ENCODE results near the gene ANKRD27. TPM values are rescaled to one million over a fixed set of nuclear protein-coding genes. Genes with fewer than 3 reads are reported as not detected.
"Not testable (repeated sequence)": the region's sequence is repeated elsewhere in the genome, so short reads cannot be mapped to it uniquely, and the experiment has no call there.

Gene ANKRD27
- total RNA-seq, 1 experiment from 2014 or later: 35.4 TPM

DNA sequence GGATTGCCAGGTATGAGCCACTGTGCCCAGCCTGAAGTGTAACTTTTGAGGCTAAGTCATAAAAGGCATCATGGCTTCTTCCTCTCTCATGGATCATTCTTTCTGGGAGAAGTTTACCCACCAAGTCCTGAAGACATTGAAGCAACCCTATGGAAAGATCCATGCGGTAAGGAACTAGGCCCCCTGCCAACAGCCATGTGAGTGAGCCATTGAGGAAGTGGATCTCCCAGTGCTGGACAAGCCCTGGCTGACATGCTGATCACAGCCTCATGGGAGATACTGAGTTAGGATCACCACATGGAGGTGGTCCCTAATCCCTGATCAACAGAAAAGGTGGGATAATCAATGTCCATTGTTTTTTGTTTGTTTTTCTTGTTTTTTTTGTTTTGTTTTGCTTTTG lies 13.3 kb upstream of the ANKRD27 start:
- no peak for DNase-seq (ENCODE audit: low read depth)

- no peak for DNase-seq (ENCODE audit: low read depth)
These were observed 12.7 kb upstream of the ANKRD27 start for GRCh38 chr19:32687681-32688080.

- DNase-seq (ENCODE audit: low read depth): no peak
These were observed 12.0 kb upstream of the ANKRD27 start for GRCh38 chr19:32686847-32687475.

DNA sequence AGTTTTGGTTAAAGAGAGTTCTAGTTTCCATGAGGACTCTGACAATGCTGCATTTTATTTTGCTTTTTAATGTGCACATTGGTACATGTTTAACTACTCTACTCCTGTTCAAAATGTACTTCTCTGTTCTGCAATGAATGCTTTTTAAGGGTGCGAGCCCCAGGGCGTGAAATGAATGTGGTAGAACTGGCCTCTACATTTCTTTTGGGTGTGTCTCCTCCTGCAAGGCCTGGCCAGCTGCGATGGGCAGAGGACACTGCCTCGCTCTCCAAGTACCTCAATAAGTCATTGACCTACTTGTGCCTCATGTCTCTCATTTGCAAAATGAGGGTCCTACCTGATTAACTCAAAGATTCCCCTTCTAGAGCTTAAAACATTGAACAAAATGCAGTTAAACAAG lies 7.3 kb upstream of the ANKRD27 start:
- DNase-seq (ENCODE audit: low read depth): no peak

- DNase-seq (ENCODE audit: low read depth): no peak
These were observed 6.0 kb upstream of the ANKRD27 start for GRCh38 chr19:32680986-32681385.

GRCh38 chr19:32677657-32678056 lies 2.7 kb upstream of the ANKRD27 start:
- DNase-seq (ENCODE audit: low read depth): no peak

DNA sequence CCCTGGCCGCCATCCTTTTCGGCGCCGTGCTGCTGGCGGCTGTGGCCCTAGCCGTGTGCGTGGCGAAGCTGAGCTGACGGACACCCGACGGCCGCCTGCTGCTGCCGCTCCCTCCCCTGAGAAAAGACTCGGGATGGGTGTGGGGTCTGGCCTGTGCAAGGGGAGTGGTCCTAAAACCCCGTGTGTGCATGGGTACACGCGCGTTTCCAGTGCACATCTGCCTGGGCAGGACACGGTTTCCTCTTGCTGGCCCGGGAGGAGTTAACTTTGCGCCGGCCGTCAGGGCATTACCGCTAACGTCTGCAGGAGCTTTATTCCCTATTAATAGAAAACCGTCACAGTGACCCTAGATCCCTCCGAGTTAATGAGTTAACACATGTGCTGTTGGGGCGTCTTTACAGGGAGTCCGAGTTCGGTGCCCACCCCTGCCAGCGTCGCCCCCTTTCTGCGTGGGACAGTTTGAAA lies 1.9 kb upstream of the ANKRD27 start:
- no peak for DNase-seq (ENCODE audit: low read depth)

GRCh38 chr19:32676186-32676894 lies 1.4 kb upstream of the ANKRD27 start:
- no peak for DNase-seq (ENCODE audit: low read depth)

- DNase-seq (ENCODE audit: low read depth): peak; percentile 77
These were observed 773 bp upstream of the ANKRD27 start, which contains the start of gene RGS9BP for GRCh38 chr19:32675720-32676185. RGS9BP (plus strand) TSS chr19:32675848; CDS start chr19:32676264, 416 bp downstream.

- no peak for DNase-seq (ENCODE audit: low read depth)
These were observed 638 bp downstream of the ANKRD27 start for GRCh38 chr19:32674153-32674930.

DNA sequence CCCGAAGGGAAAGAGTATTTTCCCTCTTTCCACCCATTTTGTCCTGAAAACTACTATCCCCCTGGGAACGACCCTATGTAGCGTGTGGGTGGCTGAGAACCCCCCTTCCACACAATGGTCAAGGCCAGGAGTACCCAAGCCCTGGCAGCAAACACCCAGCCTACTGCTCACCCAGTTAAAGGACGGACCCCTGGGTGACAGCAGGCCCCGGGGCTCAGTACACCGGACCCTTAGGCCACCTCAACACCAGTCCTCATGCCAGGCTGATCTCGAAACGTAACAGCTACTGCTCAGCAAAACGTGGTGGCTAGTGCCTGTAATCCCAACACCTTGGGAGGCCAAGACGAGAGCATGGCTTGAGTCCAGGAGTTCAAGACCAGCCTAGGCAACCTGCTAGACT lies 1.4 kb downstream of the ANKRD27 start:
- DNase-seq (ENCODE audit: low read depth): no peak

- DNase-seq (ENCODE audit: low read depth): no peak
These were observed 2.1 kb downstream of the ANKRD27 start for GRCh38 chr19:32672841-32673240.

DNA sequence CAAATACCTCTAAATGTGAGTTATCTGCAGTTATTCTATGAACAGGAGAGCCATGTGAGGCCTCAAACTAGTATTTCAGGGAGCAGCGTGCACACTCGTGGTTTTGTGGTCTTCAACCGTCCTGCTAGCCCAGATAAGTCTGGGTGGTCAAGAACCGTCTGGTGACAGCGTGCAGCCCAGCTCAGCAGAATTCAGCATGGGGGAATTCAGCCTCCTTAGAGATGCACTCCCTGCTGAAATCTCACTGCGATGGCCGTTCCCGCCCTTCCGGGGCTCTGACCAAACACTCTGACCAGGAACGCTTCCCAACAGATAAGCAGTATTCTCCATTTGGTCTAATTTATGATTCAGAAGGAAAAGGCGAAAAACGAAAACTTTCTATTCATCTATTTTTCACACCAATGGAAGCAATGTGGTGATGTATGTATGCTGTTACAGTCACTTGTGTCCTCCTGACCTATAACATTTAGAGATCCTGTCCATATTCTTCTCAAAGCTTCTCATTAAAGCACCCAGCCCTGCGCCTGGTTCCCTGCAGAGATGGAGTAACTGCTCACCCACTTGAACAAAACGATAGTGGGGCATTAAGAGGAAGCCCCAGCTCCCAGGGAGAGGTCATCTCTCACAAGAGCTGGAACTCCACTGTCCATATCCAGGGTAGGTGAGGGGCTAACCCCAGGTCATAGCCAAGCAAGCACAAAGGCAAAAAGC lies 2.9 kb downstream of the ANKRD27 start:
- DNase-seq (ENCODE audit: low read depth): no peak

DNA sequence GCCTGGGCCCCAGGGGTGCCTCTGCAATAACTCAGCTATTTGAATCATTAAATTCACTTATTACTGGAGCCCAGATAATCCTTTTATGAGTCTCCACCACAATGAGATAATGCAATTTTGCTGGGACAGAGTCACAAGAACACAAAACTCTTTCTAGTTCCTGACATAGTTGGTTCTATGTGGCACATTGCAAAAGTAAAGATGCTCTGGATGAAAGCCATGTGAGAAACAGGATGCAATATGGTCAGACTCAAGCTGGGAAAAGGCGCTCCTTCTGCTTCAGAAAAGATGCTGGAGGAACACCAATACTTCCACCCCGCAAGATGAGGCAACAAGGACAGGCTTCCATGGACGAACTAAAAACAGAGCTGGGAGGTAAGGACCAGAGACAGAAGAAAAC lies 5.7 kb downstream of the ANKRD27 start:
- no peak for DNase-seq (ENCODE audit: low read depth)

GRCh38 chr19:32666084-32666483 lies 8.9 kb downstream of the ANKRD27 start:
- no peak for DNase-seq (ENCODE audit: low read depth)

DNA sequence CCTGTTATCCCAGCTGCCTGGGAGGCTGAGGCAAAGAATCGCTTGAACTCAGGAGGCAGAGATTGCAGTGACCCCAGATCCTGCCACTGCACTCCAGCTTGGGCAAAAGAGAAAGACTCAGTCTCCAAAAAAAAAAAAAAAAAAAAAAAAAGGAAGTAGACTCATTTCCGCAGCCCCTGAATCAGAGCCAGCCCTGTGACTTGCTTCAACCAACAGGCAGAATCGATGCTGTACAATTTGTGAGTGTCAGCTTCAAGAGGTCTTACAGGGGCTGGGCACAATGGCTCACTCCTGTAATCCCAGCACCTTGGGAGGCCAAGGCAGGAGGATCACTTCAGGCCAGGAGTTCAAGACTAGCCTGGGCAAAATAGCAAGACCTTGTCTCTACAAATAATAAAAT lies 12.8 kb downstream of the ANKRD27 start:
- peak; percentile 19 for DNase-seq (ENCODE audit: low read depth)

DNA sequence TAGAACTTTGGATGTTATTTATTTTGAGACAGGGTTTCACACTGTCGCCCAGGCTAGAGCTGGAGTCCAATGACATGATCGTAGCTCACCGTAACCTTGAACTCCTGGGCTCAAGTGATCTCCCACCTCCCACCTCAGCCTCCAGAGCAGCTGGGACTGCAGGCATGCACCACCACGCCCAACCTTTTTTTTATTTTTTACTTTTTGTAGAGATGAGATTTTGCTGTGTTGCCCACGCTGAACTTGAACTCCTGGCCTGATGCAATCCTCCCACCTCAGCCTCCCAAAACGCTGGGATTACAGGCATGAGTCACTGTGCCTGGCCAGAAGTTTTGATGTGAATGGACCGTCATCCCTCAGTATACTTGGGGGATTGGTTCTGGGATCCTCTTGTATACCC lies 13.7 kb downstream of the ANKRD27 start:
- DNase-seq (ENCODE audit: low read depth): no peak

- DNase-seq (ENCODE audit: low read depth): no peak
These were observed 16.5 kb downstream of the ANKRD27 start for GRCh38 chr19:32658527-32658926.

DNA sequence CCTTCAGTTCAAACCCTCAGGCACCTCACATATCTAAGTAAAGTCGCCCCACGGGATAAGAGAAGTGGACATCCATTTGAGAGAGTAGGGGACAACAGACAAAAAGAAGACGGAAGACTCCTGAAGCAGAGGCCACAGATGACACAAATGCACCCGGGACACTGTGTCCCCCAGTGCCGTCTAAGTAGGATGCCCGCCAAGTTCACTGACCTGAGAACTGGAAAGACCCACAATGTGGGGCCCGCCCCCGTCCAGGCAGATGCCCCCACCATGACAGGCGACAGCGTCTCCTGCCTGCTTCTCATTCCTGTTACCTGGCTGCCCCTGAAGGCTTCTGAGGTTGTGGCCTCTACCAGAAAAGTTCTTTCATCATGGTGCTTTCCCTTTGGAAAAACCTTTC lies 16.9 kb downstream of the ANKRD27 start:
- DNase-seq (ENCODE audit: low read depth): no peak

DNA sequence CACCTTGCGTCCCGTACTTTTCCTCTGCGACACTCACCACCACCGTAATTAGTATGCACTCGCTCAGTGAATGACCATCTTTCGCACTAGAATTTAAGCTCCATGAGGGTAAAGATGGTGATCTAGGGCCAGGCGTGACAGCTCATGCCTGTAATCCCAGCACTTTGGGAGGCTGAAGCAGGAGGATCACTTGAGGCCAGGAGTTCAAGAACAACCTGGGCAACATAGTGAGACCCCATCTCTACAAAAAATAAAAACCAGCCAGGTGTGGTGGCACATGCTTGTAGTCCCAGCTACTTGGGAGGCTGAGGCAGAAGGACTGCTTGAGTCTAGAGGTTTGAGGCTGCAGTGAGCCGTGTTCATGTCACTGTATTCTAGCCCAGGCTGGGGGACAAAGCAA lies 18.6 kb downstream of the ANKRD27 start:
- not testable (repeated sequence) for DNase-seq (ENCODE audit: low read depth)

- no peak for DNase-seq (ENCODE audit: low read depth)
These were observed 21.4 kb downstream of the ANKRD27 start for GRCh38 chr19:32653599-32653915.

Measured in RPMI7951 (cell line).